ENCODE data around the gene PORCN.
"Not testable (repeated sequence)": the region's sequence is repeated elsewhere in the genome, so short reads cannot be mapped to it uniquely, and the experiment has no call there.

Gene PORCN

GRCh38 chrX:48512371-48512935 lies 3.7 kb downstream of the PORCN start:
- DNase-seq (ENCODE audit: low read depth, low spot score) = no peak

- DNase-seq (ENCODE audit: low read depth, low spot score) = no peak
Measured at GRCh38 chrX:48513670-48514069, 4.9 kb downstream of the PORCN start.

GRCh38 chrX:48514126-48514806 lies 5.5 kb downstream of the PORCN start:
- no peak for DNase-seq (ENCODE audit: low read depth, low spot score)

GRCh38 chrX:48514868-48515460 lies 6.2 kb downstream of the PORCN start:
- DNase-seq (ENCODE audit: low read depth, low spot score) = no peak

GRCh38 chrX:48515842-48516241 lies 7.0 kb downstream of the PORCN start:
- no peak for DNase-seq (ENCODE audit: low read depth, low spot score)

GRCh38 chrX:48516285-48516684 lies 7.5 kb downstream of the PORCN start:
- no peak for DNase-seq (ENCODE audit: low read depth, low spot score)

- no peak for DNase-seq (ENCODE audit: low read depth, low spot score)
Measured at GRCh38 chrX:48516987-48517386, 8.2 kb downstream of the PORCN start.

- not testable (repeated sequence) for DNase-seq (ENCODE audit: low read depth, low spot score)
Measured at GRCh38 chrX:48519481-48519880, 10.7 kb downstream of the PORCN start.

GRCh38 chrX:48520455-48520854 lies 11.7 kb downstream of the PORCN start:
- no peak for DNase-seq (ENCODE audit: low read depth, low spot score)

GRCh38 chrX:48520976-48521352 lies 12.2 kb downstream of the PORCN start:
- DNase-seq (ENCODE audit: low read depth, low spot score) = no peak

- no peak for DNase-seq (ENCODE audit: low read depth, low spot score)
Measured at GRCh38 chrX:48521353-48522243, 12.8 kb downstream of the PORCN start, which contains the start of gene EBP. Gene EBP, plus strand, starts transcription at chrX:48521808. Its CDS starts 1,964 bp downstream, at chrX:48523772.

GRCh38 chrX:48522291-48522690 lies 13.5 kb downstream of the PORCN start:
- DNase-seq (ENCODE audit: low read depth, low spot score) = no peak

- no peak for DNase-seq (ENCODE audit: low read depth, low spot score)
Measured at GRCh38 chrX:48523682-48524081, 14.9 kb downstream of the PORCN start.

- not testable (repeated sequence) for DNase-seq (ENCODE audit: low read depth, low spot score)
Measured at GRCh38 chrX:48525853-48526252, 17.1 kb downstream of the PORCN start.

- DNase-seq (ENCODE audit: low read depth, low spot score) = no peak
Measured at GRCh38 chrX:48530736-48531135, 21.9 kb downstream of the PORCN start.

- no peak for DNase-seq (ENCODE audit: low read depth, low spot score)
Measured at GRCh38 chrX:48531358-48531959, 22.7 kb downstream of the PORCN start.

GRCh38 chrX:48532161-48532560 lies 23.4 kb downstream of the PORCN start:
- no peak for DNase-seq (ENCODE audit: low read depth, low spot score)

GRCh38 chrX:48533165-48533564 lies 24.4 kb downstream of the PORCN start:
- no peak for DNase-seq (ENCODE audit: low read depth, low spot score)

- DNase-seq (ENCODE audit: low read depth, low spot score) = no peak
Measured at GRCh38 chrX:48538641-48539344, 30.0 kb downstream of the PORCN start.

- peak; percentile 82 for DNase-seq (ENCODE audit: low read depth, low spot score)
Measured at GRCh38 chrX:48539345-48540027, 30.7 kb downstream of the PORCN start, which contains the start of gene TBC1D25. Gene TBC1D25, plus strand, starts transcription at chrX:48539714. Its CDS starts 84 bp downstream, at chrX:48539798.

Data from iPS DF 19.7 (cell line).